SK-N-SH (cell line): ENCODE results near the gene MACROD2. TPM values are rescaled to one million over a fixed set of nuclear protein-coding genes. Genes with fewer than 3 reads are reported as not detected.

Experiments
- CTCF ChIA-PET: fragments of 300-600, 350-600 bp; formaldehyde crosslinking; extraction: SDS; loops from one replicate; lab custom pipeline; 2021; lab: Yijun Ruan, JAX
- POLR2A ChIA-PET: fragments of 350-600 bp; sonication (Branson Sonifier 250); formaldehyde crosslinking; extraction: SDS; loops from one replicate; lab custom pipeline; 2020; ENCODE audit warnings: antibody characterized with exemption, inconsistent platforms; lab: Yijun Ruan, JAX
- DNase-seq: peaks from one replicate; pipeline ENCODE4 v3.0.0; 2012
- H2AFZ ChIP-seq: fragments of 200-600 bp; sonication (generic); 2 replicates; pipeline ENCODE4 v1.8.1; 2016; ENCODE audit warnings: antibody characterized with exemption, mild to moderate bottlenecking, low read depth
- H3F3A ChIP-seq: fragments of 200-600 bp; sonication (generic); replicated peaks from 2 replicates; pipeline ENCODE3; 2016; ENCODE audit warnings: antibody characterized with exemption, mild to moderate bottlenecking; ENCODE audit not compliant: insufficient read depth
- H3K27ac ChIP-seq, 2 experiments: fragments of 200-500 bp in 1 of 2; fragments of 200-600 bp in 1 of 2; sonication (Bioruptor generic) in 1 of 2; sonication (generic), shearing (Covaris generic) in 1 of 2; 2 replicates each; pipeline versions ENCODE4 v1.5.1 to v1.6.1; 2014 to 2016; ENCODE audit warnings: low read depth in 2 of 2, inconsistent platforms in 1 of 2, low read length in 1 of 2, mild to moderate bottlenecking in 1 of 2, mixed read lengths in 1 of 2
- H3K27me3 ChIP-seq: fragments of 200-600 bp; sonication (generic), shearing (Covaris generic); 2 replicates; pipeline ENCODE4 v1.6.1; 2016; ENCODE audit warnings: mixed run types; ENCODE audit not compliant: insufficient read depth
- H3K36me3 ChIP-seq, 2 experiments: fragments of 200-500 bp in 1 of 2; fragments of 200-600 bp in 1 of 2; sonication (Bioruptor generic) in 1 of 2; sonication (generic) in 1 of 2; replicated peaks in 1 of 2; 2 replicates each; pipeline versions ENCODE3 to v1.5.1; 2014 to 2016; ENCODE audit warnings: low read length in 1 of 2, mild to moderate bottlenecking in 1 of 2; ENCODE audit not compliant: insufficient read depth in 2 of 2, control insufficient read depth in 1 of 2
- H3K4me1 ChIP-seq, 2 experiments: fragments of 200-500 bp in 1 of 2; fragments of 200-600 bp in 1 of 2; sonication (Bioruptor generic) in 1 of 2; sonication (generic), shearing (Covaris generic) in 1 of 2; 2 replicates each; pipeline versions ENCODE4 v1.5.1 to v1.6.1; 2014 to 2016; ENCODE audit warnings: low read depth in 1 of 2, low read length in 1 of 2, mixed run types in 1 of 2; ENCODE audit not compliant: insufficient read depth in 2 of 2, control insufficient read depth in 1 of 2
- H3K4me2 ChIP-seq: fragments of 200-600 bp; sonication (generic), shearing (Covaris generic); 2 replicates; pipeline ENCODE4 v1.6.1; 2017; ENCODE audit warnings: mixed run types
- H3K4me3 ChIP-seq, 2 experiments: fragments of 200-500 bp in 1 of 2; fragments of 200-600 bp in 1 of 2; sonication (Bioruptor generic) in 1 of 2; sonication (generic), shearing (Covaris generic) in 1 of 2; 2 replicates each; pipeline versions ENCODE4 v1.5.1 to v1.8.1; 2014 to 2016; ENCODE audit warnings: low read depth in 2 of 2, inconsistent platforms in 1 of 2, low read length in 1 of 2, mild to moderate bottlenecking in 1 of 2, mixed read lengths in 1 of 2, moderate library complexity in 1 of 2
- H3K79me2 ChIP-seq: fragments of 200-600 bp; sonication (generic); 2 replicates; pipeline ENCODE4 v1.8.1; 2017; ENCODE audit warnings: mild to moderate bottlenecking; ENCODE audit not compliant: insufficient read depth
- H3K9ac ChIP-seq: fragments of 200-600 bp; sonication (generic); 2 replicates; pipeline ENCODE4 v1.6.1; 2017; ENCODE audit warnings: mixed run types
- H3K9me2 ChIP-seq: fragments of 200-600 bp; sonication (generic); 2 replicates; pipeline ENCODE4 v1.6.1; 2017; ENCODE audit warnings: mixed run types
- H3K9me3 ChIP-seq: fragments of 200-600 bp; sonication (generic); 2 replicates; pipeline ENCODE4 v1.6.1; 2017; ENCODE audit warnings: mixed run types, mild to moderate bottlenecking, moderate library complexity
- H4K20me1 ChIP-seq: fragments of 200-600 bp; sonication (generic); 2 replicates; pipeline ENCODE4 v1.6.1; 2017; ENCODE audit warnings: mild to moderate bottlenecking, mixed run types; ENCODE audit not compliant: insufficient read depth
- ELF1 ChIP-seq: IDR thresholded peaks from 2 replicates; pipeline ENCODE4 v1.4.0; 2012
- FOXJ3 ChIP-seq: sonication (generic); formaldehyde crosslinking; IDR thresholded peaks from 2 replicates; pipeline ENCODE4 v1.5.1; 2020; ENCODE audit warnings: mild to moderate bottlenecking, missing genetic modification reagents
- MEF2A ChIP-seq: IDR thresholded peaks from 2 replicates; pipeline ENCODE4 v1.4.0; 2012; ENCODE audit warnings: low read depth, borderline replicate concordance
- NRF1 ChIP-seq: IDR thresholded peaks from 2 replicates; pipeline ENCODE4 v1.6.1; 2012; ENCODE audit warnings: low read depth, mild to moderate bottlenecking, low read length
- POLR2AphosphoS5 ChIP-seq: IDR thresholded peaks from 2 replicates; pipeline ENCODE4 v1.6.1; 2012; ENCODE audit warnings: low read depth, low read length
- RAD21 ChIP-seq: IDR thresholded peaks from 2 replicates; pipeline ENCODE4 v1.6.1; 2012; ENCODE audit warnings: mild to moderate bottlenecking, low read length
- RXRA ChIP-seq: IDR thresholded peaks from 2 replicates; pipeline ENCODE4 v1.4.0; 2012; ENCODE audit warnings: low read depth, mild to moderate bottlenecking, borderline replicate concordance
- SIN3A ChIP-seq: IDR thresholded peaks from 2 replicates; pipeline ENCODE4 v1.6.1; 2012; ENCODE audit warnings: low read depth, mild to moderate bottlenecking, low read length, moderate library complexity, borderline replicate concordance
- TCF12 ChIP-seq: IDR thresholded peaks from 2 replicates; pipeline ENCODE4 v1.4.0; 2012
- WGBS: methylation state at CpG from one replicate; pipeline ENCODE4 v1.1.6; 2017; ENCODE audit warnings: low lambda C conversion rate; 5-methylcytosine and 5-hydroxymethylcytosine counted together
- polyA plus RNA-seq, 3 experiments: library from polyadenylated mRNA; depleted of rRNA; stranded (reverse); fragments of >200 nt; gene quantifications; 2 replicates each; pipeline ENCODE4 v1.2.3, GENCODE V29; 2012
- TF ChIP-seq, protein P1 (sequence below): fragments of 200-600 bp; sonication (generic); IDR thresholded peaks from 2 replicates; pipeline ENCODE4 v1.6.1; 2017; ENCODE audit warnings: antibody characterized with exemption, mild to moderate bottlenecking, moderate library complexity
- TF ChIP-seq, protein P2 (sequence below): IDR thresholded peaks from 2 replicates; pipeline ENCODE4 v1.4.0; 2012; ENCODE audit warnings: low read depth, borderline replicate concordance
- TF ChIP-seq, protein P3 (sequence below): fragments of 150-350 bp; IDR thresholded peaks from 2 replicates; pipeline ENCODE4 v1.6.1; 2016; ENCODE audit warnings: mild to moderate bottlenecking, low read depth, low read length

MACROD2 gene
- polyA plus RNA-seq, 1 of the 3 experiments (the other 2 are of a cell fraction): 0.33 TPM

DNA sequence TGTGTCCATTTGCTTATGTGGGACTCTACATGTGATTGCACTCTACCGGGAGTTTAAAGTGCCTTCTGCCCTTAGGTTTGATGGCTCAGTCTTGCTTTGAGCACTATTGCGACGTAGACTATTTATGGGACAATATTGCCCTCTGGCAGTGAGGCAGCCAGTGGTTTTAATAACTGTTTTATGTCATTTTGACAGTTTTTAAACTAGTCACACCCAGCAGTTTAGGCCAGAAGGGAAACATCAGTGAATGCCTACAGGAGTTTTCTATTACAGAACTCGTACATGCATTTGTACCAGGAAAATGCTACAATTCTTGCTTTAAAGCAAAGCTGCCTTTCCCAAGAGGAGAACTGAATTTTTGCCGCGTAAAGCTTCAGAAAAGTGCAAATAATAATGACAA is 1764.3 kb downstream of the MACROD2 start:
- CTCF ChIA-PET: no interaction called here
- no peak overlapping the region for H3K27ac ChIP-seq
- H3K9me2 ChIP-seq: no peaks in the 10 kb centered on the region
- H2AFZ ChIP-seq: no peak overlapping the region
- POLR2A ChIA-PET: no interaction called here
- H3K36me3 ChIP-seq: no peaks in the 10 kb centered on the region
- H3F3A ChIP-seq: no peaks in the 10 kb centered on the region
- no peaks in the 10 kb centered on the region for H3K9me3 ChIP-seq
- no peak for TF ChIP-seq NRF1
- TF ChIP-seq RAD21: peak; percentile 38
- TF ChIP-seq, protein P1, sequence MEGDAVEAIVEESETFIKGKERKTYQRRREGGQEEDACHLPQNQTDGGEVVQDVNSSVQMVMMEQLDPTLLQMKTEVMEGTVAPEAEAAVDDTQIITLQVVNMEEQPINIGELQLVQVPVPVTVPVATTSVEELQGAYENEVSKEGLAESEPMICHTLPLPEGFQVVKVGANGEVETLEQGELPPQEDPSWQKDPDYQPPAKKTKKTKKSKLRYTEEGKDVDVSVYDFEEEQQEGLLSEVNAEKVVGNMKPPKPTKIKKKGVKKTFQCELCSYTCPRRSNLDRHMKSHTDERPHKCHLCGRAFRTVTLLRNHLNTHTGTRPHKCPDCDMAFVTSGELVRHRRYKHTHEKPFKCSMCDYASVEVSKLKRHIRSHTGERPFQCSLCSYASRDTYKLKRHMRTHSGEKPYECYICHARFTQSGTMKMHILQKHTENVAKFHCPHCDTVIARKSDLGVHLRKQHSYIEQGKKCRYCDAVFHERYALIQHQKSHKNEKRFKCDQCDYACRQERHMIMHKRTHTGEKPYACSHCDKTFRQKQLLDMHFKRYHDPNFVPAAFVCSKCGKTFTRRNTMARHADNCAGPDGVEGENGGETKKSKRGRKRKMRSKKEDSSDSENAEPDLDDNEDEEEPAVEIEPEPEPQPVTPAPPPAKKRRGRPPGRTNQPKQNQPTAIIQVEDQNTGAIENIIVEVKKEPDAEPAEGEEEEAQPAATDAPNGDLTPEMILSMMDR: peak; percentile 25
- TF ChIP-seq TCF12: peak; percentile 6; the same call in 1 of the 2 replicates
- no peak for TF ChIP-seq POLR2AphosphoS5
- H3K9ac ChIP-seq: no peak overlapping the region
- H3K4me3 ChIP-seq: no peak overlapping the region
- no peaks in the 10 kb centered on the region for H3K79me2 ChIP-seq
- no peaks in the 10 kb centered on the region for H4K20me1 ChIP-seq
- H3K4me1 ChIP-seq: peaks cover 0 to 8% of the 10 kb centered on the region in 2 experiments; a peak in 2 of 4 replicates
- H3K27me3 ChIP-seq: no peaks in the 10 kb centered on the region
- DNase-seq: peak; percentile 2
- H3K4me2 ChIP-seq: no peak overlapping the region
- WGBS: 57% methylated on average over 6 of the region's 6 CpGs

DNA sequence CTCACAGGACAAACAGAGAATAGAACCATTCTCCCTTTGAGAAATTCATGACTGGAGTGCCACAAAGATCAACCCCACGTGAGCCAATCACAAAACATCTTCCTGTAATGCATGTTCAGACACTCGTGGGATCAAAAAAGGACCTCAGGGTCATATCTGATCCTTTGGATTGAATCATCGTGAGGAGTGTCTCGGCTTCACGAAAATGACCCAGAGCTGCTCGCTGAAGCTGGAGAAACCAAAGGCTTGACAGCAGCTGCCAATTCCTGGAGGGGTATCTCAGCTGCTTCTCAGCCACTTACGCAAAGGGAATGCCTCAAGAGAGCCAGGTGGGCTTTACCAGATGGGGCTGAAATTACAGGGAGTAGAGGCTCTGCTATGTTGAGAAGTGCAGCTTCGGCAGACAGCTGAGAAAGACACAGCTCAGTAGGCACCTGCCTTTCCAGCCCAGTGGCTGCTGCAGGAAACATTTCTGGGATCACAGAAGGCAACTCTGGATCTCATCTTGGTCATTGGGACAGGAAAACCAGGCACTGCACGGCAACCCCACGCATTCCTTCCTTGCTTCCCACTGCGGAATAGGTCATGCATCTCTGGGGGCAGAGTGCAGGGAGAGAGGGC is 1764.8 kb downstream of the MACROD2 start:
- H2AFZ ChIP-seq: no peak overlapping the region
- CTCF ChIA-PET: interaction anchor here (0.7 to 1.6 kb wide), 3 partner anchors 19 to 1426 kb away, joined by 3 read pairs; no protein-coding TSS in a partner anchor
- H3K9ac ChIP-seq: no peak overlapping the region

More for the DNA sequence above, 1764.8 kb downstream of the MACROD2 start:
- no peaks in the 10 kb centered on the region for H3K36me3 ChIP-seq
- H4K20me1 ChIP-seq: no peaks in the 10 kb centered on the region
- no peak for DNase-seq
- TF ChIP-seq POLR2AphosphoS5 (no peak), RXRA (no peak), FOXJ3 (no peak), ELF1 (no peak), SIN3A (no peak), MEF2A (no peak), NRF1 (no peak)
- TF ChIP-seq, protein P2, sequence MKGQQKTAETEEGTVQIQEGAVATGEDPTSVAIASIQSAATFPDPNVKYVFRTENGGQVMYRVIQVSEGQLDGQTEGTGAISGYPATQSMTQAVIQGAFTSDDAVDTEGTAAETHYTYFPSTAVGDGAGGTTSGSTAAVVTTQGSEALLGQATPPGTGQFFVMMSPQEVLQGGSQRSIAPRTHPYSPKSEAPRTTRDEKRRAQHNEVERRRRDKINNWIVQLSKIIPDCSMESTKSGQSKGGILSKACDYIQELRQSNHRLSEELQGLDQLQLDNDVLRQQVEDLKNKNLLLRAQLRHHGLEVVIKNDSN: no peak
- TF ChIP-seq, protein P3, sequence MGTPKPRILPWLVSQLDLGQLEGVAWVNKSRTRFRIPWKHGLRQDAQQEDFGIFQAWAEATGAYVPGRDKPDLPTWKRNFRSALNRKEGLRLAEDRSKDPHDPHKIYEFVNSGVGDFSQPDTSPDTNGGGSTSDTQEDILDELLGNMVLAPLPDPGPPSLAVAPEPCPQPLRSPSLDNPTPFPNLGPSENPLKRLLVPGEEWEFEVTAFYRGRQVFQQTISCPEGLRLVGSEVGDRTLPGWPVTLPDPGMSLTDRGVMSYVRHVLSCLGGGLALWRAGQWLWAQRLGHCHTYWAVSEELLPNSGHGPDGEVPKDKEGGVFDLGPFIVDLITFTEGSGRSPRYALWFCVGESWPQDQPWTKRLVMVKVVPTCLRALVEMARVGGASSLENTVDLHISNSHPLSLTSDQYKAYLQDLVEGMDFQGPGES: no peak
- no peaks in the 10 kb centered on the region for H3K9me3 ChIP-seq
- peaks cover 0 to 8% of the 10 kb centered on the region in 2 experiments; a peak in 2 of 4 replicates for H3K4me1 ChIP-seq
- no peaks in the 10 kb centered on the region for H3K79me2 ChIP-seq
- no peaks in the 10 kb centered on the region for H3K9me2 ChIP-seq
- no peaks in the 10 kb centered on the region for H3K27me3 ChIP-seq
- no peak overlapping the region for H3K4me2 ChIP-seq
- POLR2A ChIA-PET: no interaction called here
- no peaks in the 10 kb centered on the region for H3F3A ChIP-seq
- H3K27ac ChIP-seq: no peak overlapping the region
- WGBS: 66% methylated on average over 10 of the region's 11 CpGs
- no peak overlapping the region for H3K4me3 ChIP-seq
